GM19324 (cell line): Measurements from ENCODE around the gene PRPF6.
A peak's percentile ranks its signal among the peaks of the same experiment; 100 is the strongest.

Source experiments
- ATAC-seq: cut with Tn5 transposase; IDR thresholded peaks from one replicate; pipeline ENCODE4 v1.9.1; 2021; ENCODE audit warnings: mild to moderate bottlenecking, moderate library complexity; ENCODE audit not compliant: unreplicated experiment, low FRiP score

The PRPF6 gene

GRCh38 chr20:63945921-63946920 is 34.7 kb upstream of the PRPF6 start:
- no peak for ATAC-seq

- no peak for ATAC-seq
These were observed 33.8 kb upstream of the PRPF6 start for GRCh38 chr20:63946986-63947637.

GRCh38 chr20:63947638-63948456 is 33.1 kb upstream of the PRPF6 start:
- no peak for ATAC-seq

GRCh38 chr20:63950701-63951397 is 30.1 kb upstream of the PRPF6 start:
- no peak for ATAC-seq

- ATAC-seq: no peak
These were observed 29.3 kb upstream of the PRPF6 start for GRCh38 chr20:63951398-63952209.

- no peak for ATAC-seq
These were observed 28.8 kb upstream of the PRPF6 start for GRCh38 chr20:63952210-63952535.

DNA sequence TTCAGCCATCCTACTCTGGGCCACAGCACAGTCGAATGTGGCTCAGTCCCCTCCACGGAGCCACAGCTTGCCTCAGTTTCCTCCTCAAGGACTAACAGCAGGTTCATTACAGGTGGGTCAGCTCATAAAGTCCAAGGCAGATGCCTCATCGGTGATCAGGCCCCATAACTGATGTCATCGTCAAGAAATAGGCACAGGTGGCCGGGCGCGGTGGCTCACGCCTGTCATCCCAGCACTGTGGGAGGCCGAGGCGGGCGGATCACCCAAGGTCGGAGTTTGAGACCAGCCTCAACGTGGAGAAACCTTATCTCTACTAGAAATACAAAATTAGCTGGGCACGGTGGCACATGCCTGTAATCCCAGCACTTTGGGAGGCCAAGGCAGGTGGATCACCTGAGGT is 28.2 kb upstream of the PRPF6 start:
- no peak for ATAC-seq

GRCh38 chr20:63953764-63954429 is 27.0 kb upstream of the PRPF6 start:
- no peak for ATAC-seq

GRCh38 chr20:63955281-63955826 is 25.6 kb upstream of the PRPF6 start:
- ATAC-seq: peak; percentile 4

DNA sequence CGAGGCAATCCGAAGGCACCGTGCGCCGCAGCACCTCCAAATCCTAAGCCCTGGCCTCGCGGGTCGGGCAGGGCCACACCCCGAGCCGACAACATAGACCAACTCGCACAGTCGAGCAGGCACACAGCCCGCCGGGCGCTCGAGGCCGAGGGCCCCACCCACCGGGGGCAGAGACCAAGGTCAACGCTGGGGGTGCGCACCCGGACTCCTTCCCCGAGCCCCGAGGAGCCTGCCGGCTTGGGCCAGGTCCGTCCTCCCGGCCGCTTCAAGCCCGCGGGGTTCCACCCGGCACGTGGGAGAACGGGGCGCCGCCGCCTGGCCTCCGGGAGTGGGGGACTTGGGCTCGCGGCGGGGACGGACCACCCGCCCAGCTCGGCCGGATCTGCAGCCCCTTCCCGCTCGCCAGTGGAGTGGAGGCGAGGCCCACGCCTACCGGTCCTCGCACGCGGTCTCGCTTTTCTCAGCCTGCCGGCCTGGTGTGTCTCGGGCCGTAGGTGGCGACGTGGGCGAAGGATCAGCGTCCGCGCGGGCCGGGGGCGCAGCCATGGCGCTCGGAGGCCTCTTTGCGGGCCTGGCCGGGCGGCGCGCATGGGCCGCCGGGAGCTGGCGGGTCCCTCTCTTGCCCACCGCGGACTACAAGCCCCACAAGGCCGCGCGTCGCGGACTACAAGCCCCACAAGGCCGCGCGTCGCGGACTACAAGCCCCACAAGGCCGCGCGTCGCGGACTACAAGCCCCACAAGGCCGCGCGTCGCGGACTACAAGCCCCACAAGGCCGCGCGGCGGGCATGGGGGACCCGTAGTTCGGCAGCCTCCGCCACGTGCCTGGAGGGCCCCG is 24.9 kb upstream of the PRPF6 start, which contains the start of gene UCKL1:
TSS of gene UCKL1 (minus strand) at position 590 of the 837 bp plus-strand sequence. CDS start at position 546, 44 bp downstream.
- peak; percentile 75 for ATAC-seq

- ATAC-seq: no peak
These were observed 24.3 kb upstream of the PRPF6 start for GRCh38 chr20:63956664-63957003.

- peak; percentile 30 for ATAC-seq
These were observed 23.8 kb upstream of the PRPF6 start for GRCh38 chr20:63957004-63957689.

GRCh38 chr20:63957690-63958441 is 23.1 kb upstream of the PRPF6 start:
- ATAC-seq: no peak

DNA sequence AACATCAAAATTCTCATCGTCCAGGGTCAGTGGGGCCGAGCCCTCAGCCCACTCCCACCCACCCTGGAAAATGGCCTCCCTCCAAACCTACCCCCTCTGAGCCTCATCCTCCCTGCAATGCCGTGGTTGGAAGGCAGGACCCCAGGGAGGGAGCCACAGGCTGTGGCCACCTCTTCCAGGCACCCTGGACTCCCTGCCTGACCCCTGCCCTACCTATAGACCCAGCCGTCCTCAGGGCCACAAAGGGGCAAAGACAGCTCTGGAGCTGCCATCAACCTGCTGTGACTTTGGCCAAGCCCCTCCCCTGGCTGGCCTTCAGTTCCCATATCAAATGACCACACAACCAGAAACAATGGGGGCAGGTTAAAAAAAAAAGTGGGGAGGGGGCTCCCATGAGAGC is 22.5 kb upstream of the PRPF6 start:
- ATAC-seq: no peak

DNA sequence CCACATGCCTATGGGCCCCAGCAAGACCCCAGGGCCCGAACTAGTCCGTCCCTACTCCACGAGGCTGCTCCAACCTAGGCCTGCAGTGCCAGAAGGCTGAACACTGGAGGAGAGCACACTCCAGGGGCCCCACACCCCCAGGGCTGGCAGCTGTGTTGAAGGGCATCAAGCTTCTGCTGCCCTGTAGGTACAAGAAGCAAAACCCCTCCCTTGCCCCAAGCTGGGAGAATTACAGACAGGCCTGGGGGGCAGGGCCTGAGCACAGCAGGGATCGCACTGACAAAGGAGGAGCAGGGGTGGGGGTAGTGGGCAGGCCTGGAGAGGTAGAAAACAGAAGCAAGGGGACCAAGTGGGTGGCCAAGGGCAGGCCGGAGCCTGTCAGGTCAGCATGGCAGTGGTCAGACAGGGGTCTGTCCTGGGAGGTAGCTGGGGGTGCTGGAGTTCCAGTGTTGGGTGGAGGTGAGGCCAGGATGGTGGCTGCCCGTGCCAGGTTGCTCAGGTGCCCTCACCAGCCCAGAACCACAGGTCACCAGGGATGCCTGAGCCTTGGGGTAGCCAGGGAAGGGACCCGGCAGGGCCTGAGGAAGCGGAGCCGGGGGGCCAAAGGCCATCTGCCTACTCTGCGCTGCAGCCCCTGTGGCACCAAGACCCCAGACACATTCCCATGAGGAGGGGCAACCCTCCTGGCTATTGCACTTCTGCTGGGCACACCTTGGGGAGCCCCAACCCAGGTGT is 21.8 kb upstream of the PRPF6 start:
- no peak for ATAC-seq

DNA sequence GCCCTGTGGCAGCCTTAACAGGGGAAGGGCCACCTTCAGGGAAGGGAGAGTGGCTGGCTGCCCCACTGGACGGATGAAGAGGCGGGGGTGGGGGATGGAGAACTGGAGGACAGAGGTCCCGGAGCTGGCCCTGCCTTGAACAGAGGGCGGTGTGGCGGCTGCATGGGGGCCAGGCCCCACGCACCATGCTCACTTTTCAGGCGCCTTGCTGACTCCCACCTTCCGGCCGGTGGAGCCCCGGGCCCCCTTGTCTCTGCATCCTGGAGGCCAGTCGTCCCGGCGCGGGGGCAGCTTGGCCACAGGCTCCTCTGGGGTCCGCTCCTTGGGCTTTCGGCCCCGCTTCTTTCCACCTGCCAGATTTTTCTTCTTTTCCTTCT is 21.2 kb upstream of the PRPF6 start:
- no peak for ATAC-seq
